BE2C (cell line): ENCODE results near the gene DCTPP1.

ENCODE experiments used
- DNase-seq: peaks from one replicate; pipeline ENCODE4 v3.0.0-alpha.2; 2020
- H3K27me3 ChIP-seq: fragments of 250-450 bp; sonication (Bioruptor Pico); 2 replicates; pipeline ENCODE4 v1.5.1; 2020; ENCODE audit warnings: mild to moderate bottlenecking
- H3K36me3 ChIP-seq: fragments of 250-450 bp; sonication (Bioruptor Pico); 2 replicates; pipeline ENCODE4 v1.5.1; 2020; ENCODE audit warnings: mild to moderate bottlenecking
- H3K4me1 ChIP-seq: fragments of 250-450 bp; sonication (Bioruptor Pico); 2 replicates; pipeline ENCODE4 v1.5.1; 2020
- H3K4me3 ChIP-seq: 2 replicates; pipeline ENCODE4 v1.5.1; 2011; ENCODE audit warnings: low read depth, low read length
- H3K9me3 ChIP-seq: fragments of 250-450 bp; sonication (Bioruptor Pico); 2 replicates; pipeline ENCODE4 v1.5.1; 2020
- CTCF ChIP-seq: IDR thresholded peaks from 2 replicates; pipeline ENCODE4 v1.5.1; 2012; ENCODE audit warnings: mild to moderate bottlenecking, low read depth, low read length

The DCTPP1 gene

GRCh38 chr16:30444231-30445148 is 14.7 kb upstream of the DCTPP1 start:
- no peak for TF ChIP-seq CTCF
- Histone ChIP-seq H3K4me3 (peak overlapping the region; percentile 91), H3K27me3 (no peaks in the 10 kb centered on the region), H3K4me1 (no peaks in the 10 kb centered on the region), H3K9me3 (no peaks in the 10 kb centered on the region; the same call in 1 of the 2 replicates), H3K36me3 (peaks cover 10% of the 10 kb centered on the region)
- no peak for DNase-seq

- no peak for TF ChIP-seq CTCF
- no peak for DNase-seq
- no peaks in the 10 kb centered on the region for H3K27me3 ChIP-seq
- no peaks in the 10 kb centered on the region; the same call in 1 of the 2 replicates for H3K9me3 ChIP-seq
- H3K36me3 ChIP-seq: peaks cover 10% of the 10 kb centered on the region
- no peak overlapping the region for H3K4me3 ChIP-seq
- H3K4me1 ChIP-seq: no peaks in the 10 kb centered on the region
Observed at GRCh38 chr16:30443631-30444030, 13.8 kb upstream of the DCTPP1 start.

- Histone ChIP-seq H3K9me3 (no peaks in the 10 kb centered on the region; the same call in 1 of the 2 replicates), H3K36me3 (peaks cover 10% of the 10 kb centered on the region), H3K4me1 (no peaks in the 10 kb centered on the region), H3K27me3 (no peaks in the 10 kb centered on the region), H3K4me3 (no peak overlapping the region)
- no peak for TF ChIP-seq CTCF
- DNase-seq: no peak
Observed at GRCh38 chr16:30439720-30440348, 10.0 kb upstream of the DCTPP1 start.

GRCh38 chr16:30438835-30439234 is 9.0 kb upstream of the DCTPP1 start:
- DNase-seq: no peak
- H3K4me1 ChIP-seq: no peaks in the 10 kb centered on the region

GRCh38 chr16:30437511-30438046 is 7.7 kb upstream of the DCTPP1 start:
- H3K9me3 ChIP-seq: no peaks in the 10 kb centered on the region
- no peak for DNase-seq
- no peaks in the 10 kb centered on the region for H3K4me1 ChIP-seq
- no peak for TF ChIP-seq CTCF
- no peaks in the 10 kb centered on the region for H3K36me3 ChIP-seq
- no peak overlapping the region for H3K4me3 ChIP-seq
- no peaks in the 10 kb centered on the region for H3K27me3 ChIP-seq

More at GRCh38 chr16:30438835-30439234, 9.0 kb upstream of the DCTPP1 start:
- no peak for TF ChIP-seq CTCF
- Histone ChIP-seq H3K27me3 (no peaks in the 10 kb centered on the region), H3K36me3 (peaks cover 3% of the 10 kb centered on the region), H3K9me3 (no peaks in the 10 kb centered on the region; the same call in 1 of the 2 replicates), H3K4me3 (no peak overlapping the region)
